ENCODE results near the gene AK1. TPM values are rescaled to one million over a fixed set of nuclear protein-coding genes. Genes with fewer than 3 reads are reported as not detected.

AK1 gene
- total RNA-seq, 2 donors from 2014 or later = 114 to 141 TPM

Small RNA genes lying within 50 kb of the gene (microRNA-seq; reads per million reads assigned to microRNA genes)
- 0 to 1.4 reads per million in 2 donors for gene MIR4672

Other genes starting within 250 kb of the AK1 start
- under 1 TPM in 1 of 2 donors, not detected in 1; 0.14 TPM for gene CFAP157, start 170.7 kb downstream of the AK1 start, total RNA-seq
- 1 to 10 TPM; 5.5 to 8.3 TPM for gene PTRH1, start 162.0 kb downstream of the AK1 start, total RNA-seq
- under 1 TPM in 1 of 2 donors, not detected in 1; 0.08 TPM for gene TTC16, start 161.6 kb downstream of the AK1 start, total RNA-seq
- 10 to 100 TPM; 32.0 to 32.7 TPM for gene TOR2A, start 142.4 kb downstream of the AK1 start, total RNA-seq
- 1 to 10 TPM; 2.8 to 3.1 TPM for gene SH2D3C, start 99.0 kb downstream of the AK1 start, total RNA-seq
- gene CDK9, start 91.6 kb downstream of the AK1 start, total RNA-seq = 10 to 100 TPM; 70.4 to 87.4 TPM
- 10 to 100 TPM; 31.4 to 47.0 TPM for gene FPGS, start 74.8 kb downstream of the AK1 start, total RNA-seq
- gene ENG, start 23.0 kb downstream of the AK1 start, total RNA-seq = 10 to 100 TPM; 15.1 to 26.5 TPM
- gene ST6GALNAC6, start 21.9 kb upstream of the AK1 start, total RNA-seq = 100 to 1,000 TPM; 222 to 302 TPM
- 10 to 100 TPM; 37.5 to 46.9 TPM for gene ST6GALNAC4, start 39.4 kb upstream of the AK1 start, total RNA-seq
- gene PIP5KL1, start 53.1 kb upstream of the AK1 start, total RNA-seq = 1 to 10 TPM; 1.3 to 1.9 TPM
- 10 to 100 TPM; 25.1 to 28.6 TPM for gene DPM2, start 60.2 kb upstream of the AK1 start, total RNA-seq
- 100 to 1,000 TPM; 157 to 175 TPM for gene EEIG1, start 103.3 kb upstream of the AK1 start, total RNA-seq
- gene NAIF1, start 189.6 kb upstream of the AK1 start, total RNA-seq = 10 to 100 TPM in 1 of 2 donors, 1 to 10 TPM in 1; 10.0 to 10.5 TPM
- gene SLC25A25, start 190.6 kb upstream of the AK1 start, total RNA-seq = 10 to 100 TPM; 20.5 to 26.2 TPM

Measured in left colon (tissue), 2 donors.